ENCODE data around the gene GRID1.

Gene GRID1

GRCh38 chr10:86065711-86066251 lies 300.8 kb downstream of the GRID1 start:
- H3K4me1 ChIP-seq (ENCODE audit: insufficient read depth, poor library complexity, severe bottlenecking), result no peaks in the 10 kb centered on the region
- H3K4me3 ChIP-seq (ENCODE audit: severe bottlenecking), result no peak overlapping the region
- H3K9me3 ChIP-seq (ENCODE audit: severe bottlenecking), result no peaks in the 10 kb centered on the region
- H3K27me3 ChIP-seq (ENCODE audit: insufficient read depth, poor library complexity, severe bottlenecking), result no peaks in the 10 kb centered on the region
- ATAC-seq (ENCODE audit: low read depth) (no peak), DNase-seq (ENCODE audit: low spot score) (no peak)
- no peak for TF ChIP-seq CTCF (IDR thresholded peaks at IDR 0.05; ENCODE audit: poor library complexity, severe bottlenecking)
- H3K27ac ChIP-seq (ENCODE audit: poor library complexity, severe bottlenecking), result no peak overlapping the region
- no peaks in the 10 kb centered on the region for H3K36me3 ChIP-seq (ENCODE audit: low read depth)

GRCh38 chr10:86064931-86065662 lies 301.5 kb downstream of the GRID1 start:
- Histone ChIP-seq H3K4me1 (ENCODE audit: insufficient read depth, poor library complexity, severe bottlenecking) (no peaks in the 10 kb centered on the region), H3K9me3 (ENCODE audit: severe bottlenecking) (no peaks in the 10 kb centered on the region), H3K27me3 (ENCODE audit: insufficient read depth, poor library complexity, severe bottlenecking) (no peaks in the 10 kb centered on the region), H3K4me3 (ENCODE audit: severe bottlenecking) (no peak overlapping the region), H3K27ac (ENCODE audit: poor library complexity, severe bottlenecking) (no peak overlapping the region), H3K36me3 (ENCODE audit: low read depth) (no peaks in the 10 kb centered on the region)
- ATAC-seq (ENCODE audit: low read depth) (no peak), DNase-seq (ENCODE audit: low spot score) (no peak)
- TF ChIP-seq CTCF (IDR thresholded peaks at IDR 0.05; ENCODE audit: poor library complexity, severe bottlenecking), result no peak

- no peak overlapping the region for H3K4me3 ChIP-seq (ENCODE audit: severe bottlenecking)
- ATAC-seq (ENCODE audit: low read depth) (no peak), DNase-seq (ENCODE audit: low spot score) (no peak)
- H3K9me3 ChIP-seq (ENCODE audit: severe bottlenecking), result no peaks in the 10 kb centered on the region
- TF ChIP-seq CTCF (IDR thresholded peaks at IDR 0.05; ENCODE audit: poor library complexity, severe bottlenecking), result no peak
- no peaks in the 10 kb centered on the region for H3K36me3 ChIP-seq (ENCODE audit: low read depth)
- H3K27me3 ChIP-seq (ENCODE audit: insufficient read depth, poor library complexity, severe bottlenecking), result peaks cover 4% of the 10 kb centered on the region
- no peak overlapping the region for H3K27ac ChIP-seq (ENCODE audit: poor library complexity, severe bottlenecking)
- no peaks in the 10 kb centered on the region for H3K4me1 ChIP-seq (ENCODE audit: insufficient read depth, poor library complexity, severe bottlenecking)
Measured at GRCh38 chr10:86064219-86064618, 302.4 kb downstream of the GRID1 start.

- H3K27ac ChIP-seq (ENCODE audit: poor library complexity, severe bottlenecking), result no peak overlapping the region
- no peaks in the 10 kb centered on the region for H3K4me1 ChIP-seq (ENCODE audit: insufficient read depth, poor library complexity, severe bottlenecking)
- DNase-seq (ENCODE audit: low spot score) (no peak), ATAC-seq (ENCODE audit: low read depth) (no peak)
- peaks cover 4% of the 10 kb centered on the region for H3K27me3 ChIP-seq (ENCODE audit: insufficient read depth, poor library complexity, severe bottlenecking)
- TF ChIP-seq CTCF (IDR thresholded peaks at IDR 0.05; ENCODE audit: poor library complexity, severe bottlenecking), result no peak
- H3K9me3 ChIP-seq (ENCODE audit: severe bottlenecking), result no peaks in the 10 kb centered on the region
- no peaks in the 10 kb centered on the region for H3K36me3 ChIP-seq (ENCODE audit: low read depth)
- H3K4me3 ChIP-seq (ENCODE audit: severe bottlenecking), result no peak overlapping the region
Measured at GRCh38 chr10:86063341-86063740, 303.3 kb downstream of the GRID1 start.

GRCh38 chr10:86062647-86063145 lies 303.9 kb downstream of the GRID1 start:
- Histone ChIP-seq H3K4me1 (ENCODE audit: insufficient read depth, poor library complexity, severe bottlenecking) (no peaks in the 10 kb centered on the region), H3K27me3 (ENCODE audit: insufficient read depth, poor library complexity, severe bottlenecking) (peaks cover 4% of the 10 kb centered on the region), H3K4me3 (ENCODE audit: severe bottlenecking) (no peak overlapping the region), H3K36me3 (ENCODE audit: low read depth) (no peaks in the 10 kb centered on the region), H3K9me3 (ENCODE audit: severe bottlenecking) (no peaks in the 10 kb centered on the region), H3K27ac (ENCODE audit: poor library complexity, severe bottlenecking) (no peak overlapping the region)
- ATAC-seq (ENCODE audit: low read depth) (no peak), DNase-seq (ENCODE audit: low spot score) (no peak)
- no peak for TF ChIP-seq CTCF (IDR thresholded peaks at IDR 0.05; ENCODE audit: poor library complexity, severe bottlenecking)
